Bronchial epithelial cell (primary cell): ENCODE measurements around the gene TBL1X. TPM values are rescaled to one million over a fixed set of nuclear protein-coding genes. Genes with fewer than 3 reads are reported as not detected.

Experiments
- DNase-seq: peaks from one replicate; pipeline ENCODE4 v3.0.0-alpha.2; 2010; ENCODE audit warnings: low read depth
- FAIRE-seq: peaks from 2 replicates; lab custom pipeline; 2011; peaks lifted over from hg19 to GRCh38; lab: Jason Lieb, UNC
- H3K27me3 ChIP-seq: 2 replicates; pipeline ENCODE4 v1.5.1; 2011; ENCODE audit warnings: low read length; ENCODE audit not compliant: control insufficient read depth, insufficient read depth
- H3K36me3 ChIP-seq: 2 replicates; pipeline ENCODE4 v1.5.1; 2011; ENCODE audit warnings: low read length; ENCODE audit not compliant: control insufficient read depth, insufficient read depth
- H3K4me3 ChIP-seq: 2 replicates; pipeline ENCODE4 v1.5.1; 2011; ENCODE audit warnings: mild to moderate bottlenecking, low read depth, low read length, control low read depth
- CTCF ChIP-seq: IDR thresholded peaks from 2 replicates; pipeline ENCODE4 v1.5.1; 2011; ENCODE audit warnings: mild to moderate bottlenecking, moderate library complexity, low read length, control low read depth, inconsistent platforms; ENCODE audit not compliant: insufficient read depth, severe bottlenecking
- total RNA-seq: library from RNA; depleted of rRNA; stranded (reverse); fragments of >200 nt; gene quantifications from 2 replicates; pipeline ENCODE4 v1.2.1, GENCODE V29; 2014

TBL1X gene
- total RNA-seq, 1 donor from 2014 or later = 14.2 TPM

- DNase-seq = no peak
- no peak for TF ChIP-seq CTCF
- Histone ChIP-seq H3K27me3 (no peaks in the 10 kb centered on the region), H3K4me3 (no peak overlapping the region), H3K36me3 (no peaks in the 10 kb centered on the region)
- FAIRE-seq = no peak
These were observed 25.8 kb upstream of the TBL1X start for GRCh38 chrX:9438933-9439494.

GRCh38 chrX:9440116-9440844, 24.6 kb upstream of the TBL1X start:
- no peak for FAIRE-seq
- H3K27me3 ChIP-seq = no peaks in the 10 kb centered on the region
- DNase-seq = no peak
- no peak overlapping the region for H3K4me3 ChIP-seq
- no peak for TF ChIP-seq CTCF
- no peaks in the 10 kb centered on the region for H3K36me3 ChIP-seq

- DNase-seq (no peak), FAIRE-seq (no peak)
- Histone ChIP-seq H3K4me3 (no peak overlapping the region), H3K27me3 (no peaks in the 10 kb centered on the region), H3K36me3 (no peaks in the 10 kb centered on the region)
- TF ChIP-seq CTCF = no peak
These were observed 22.8 kb upstream of the TBL1X start for GRCh38 chrX:9442056-9442455.

GRCh38 chrX:9443327-9443726, 21.5 kb upstream of the TBL1X start:
- Histone ChIP-seq H3K27me3 (no peaks in the 10 kb centered on the region), H3K36me3 (no peaks in the 10 kb centered on the region), H3K4me3 (no peak overlapping the region)
- no peak for DNase-seq
- no peak for TF ChIP-seq CTCF
- no peak for FAIRE-seq

- Histone ChIP-seq H3K36me3 (no peaks in the 10 kb centered on the region), H3K27me3 (no peaks in the 10 kb centered on the region), H3K4me3 (no peak overlapping the region)
- no peak for TF ChIP-seq CTCF
- FAIRE-seq (no peak), DNase-seq (no peak)
These were observed 17.0 kb upstream of the TBL1X start for GRCh38 chrX:9447906-9448305.
